ENCODE measurements around the gene ARHGAP42. TPM values are rescaled to one million over a fixed set of nuclear protein-coding genes. Genes with fewer than 3 reads are reported as not detected.

ARHGAP42 gene
- total and polyA plus RNA-seq, 2 donors: 6.0 to 24.4 TPM

GRCh38 chr11:100675115-100675650 is 11.9 kb upstream of the ARHGAP42 start:
- no peak overlapping the region for H3K4me3 ChIP-seq (ENCODE audit: low read length in 2 of 2)
- no peaks in the 10 kb centered on the region for H3K4me1 ChIP-seq (ENCODE audit: control insufficient read depth in 2 of 2, insufficient read depth in 2 of 2, low read length in 2 of 2)
- no peaks in the 10 kb centered on the region for H3K36me3 ChIP-seq (ENCODE audit: control insufficient read depth in 2 of 2, insufficient read depth in 2 of 2, low read length in 1 of 2)
- DNase-seq (ENCODE audit: low read depth in 6 of 9, low spot score in 9 of 9): no peak
- 97% methylated on average over 4 of the region's 4 CpGs for WGBS
- H3K27me3 ChIP-seq (ENCODE audit: control insufficient read depth in 2 of 2, insufficient read depth in 1 of 2, low read length in 1 of 2): no peaks in the 10 kb centered on the region
- no peak overlapping the region for H3K27ac ChIP-seq (ENCODE audit: low read depth in 1 of 2, low read length in 1 of 2)
- H3K9me3 ChIP-seq (ENCODE audit: control insufficient read depth in 2 of 2, insufficient read depth in 1 of 2, low read length in 1 of 2): no peaks in the 10 kb centered on the region

DNA sequence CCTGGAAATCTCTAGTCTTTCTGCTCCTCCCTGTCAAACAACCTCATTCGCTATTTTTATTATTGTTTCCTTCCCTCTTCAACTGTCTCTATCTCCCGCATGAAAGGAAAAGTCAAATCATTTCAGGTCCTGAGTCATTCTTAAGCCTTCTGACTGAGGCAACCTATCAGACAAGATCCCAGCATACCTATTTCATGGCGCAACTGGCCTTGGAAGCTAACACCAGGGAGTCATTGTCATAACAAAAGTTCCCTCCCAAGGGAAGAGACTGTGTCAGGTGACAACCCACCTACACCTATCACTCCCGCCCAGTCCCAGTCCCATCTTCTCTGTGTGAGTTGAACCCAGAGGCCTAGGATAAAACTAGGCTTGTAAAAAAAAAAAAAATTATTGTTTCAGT is 10.2 kb upstream of the ARHGAP42 start:
- no peaks in the 10 kb centered on the region for H3K36me3 ChIP-seq (ENCODE audit: control insufficient read depth in 2 of 2, insufficient read depth in 2 of 2, low read length in 1 of 2)
- H3K4me1 ChIP-seq (ENCODE audit: control insufficient read depth in 2 of 2, insufficient read depth in 2 of 2, low read length in 2 of 2): peaks cover 0 to 5% of the 10 kb centered on the region in 2 donors
- no peaks in the 10 kb centered on the region for H3K27me3 ChIP-seq (ENCODE audit: control insufficient read depth in 2 of 2, insufficient read depth in 1 of 2, low read length in 1 of 2)
- H3K27ac ChIP-seq (ENCODE audit: low read depth in 1 of 2, low read length in 1 of 2): no peak overlapping the region
- H3K9me3 ChIP-seq (ENCODE audit: control insufficient read depth in 2 of 2, insufficient read depth in 1 of 2, low read length in 1 of 2): no peaks in the 10 kb centered on the region
- WGBS: 95% methylated on average over 4 of the region's 4 CpGs
- DNase-seq (ENCODE audit: low read depth in 6 of 9, low spot score in 9 of 9): no peak
- no peak overlapping the region for H3K4me3 ChIP-seq (ENCODE audit: low read length in 2 of 2)

GRCh38 chr11:100677796-100678195 is 9.3 kb upstream of the ARHGAP42 start:
- DNase-seq (ENCODE audit: low read depth in 6 of 9, low spot score in 9 of 9): no peak
- Histone ChIP-seq H3K27me3 (ENCODE audit: control insufficient read depth in 2 of 2, insufficient read depth in 1 of 2, low read length in 1 of 2) (no peaks in the 10 kb centered on the region), H3K36me3 (ENCODE audit: control insufficient read depth in 2 of 2, insufficient read depth in 2 of 2, low read length in 1 of 2) (no peaks in the 10 kb centered on the region), H3K4me3 (ENCODE audit: low read length in 2 of 2) (no peak overlapping the region), H3K9me3 (ENCODE audit: control insufficient read depth in 2 of 2, insufficient read depth in 1 of 2, low read length in 1 of 2) (no peaks in the 10 kb centered on the region), H3K4me1 (ENCODE audit: control insufficient read depth in 2 of 2, insufficient read depth in 2 of 2, low read length in 2 of 2) (peaks cover 0 to 5% of the 10 kb centered on the region in 2 donors), H3K27ac (ENCODE audit: low read depth in 1 of 2, low read length in 1 of 2) (no peak overlapping the region)
- 96% methylated on average over 1 of the region's 1 CpG for WGBS

- H3K27me3 ChIP-seq (ENCODE audit: control insufficient read depth in 2 of 2, insufficient read depth in 1 of 2, low read length in 1 of 2): no peaks in the 10 kb centered on the region
- H3K9me3 ChIP-seq (ENCODE audit: control insufficient read depth in 2 of 2, insufficient read depth in 1 of 2, low read length in 1 of 2): no peaks in the 10 kb centered on the region
- H3K4me1 ChIP-seq (ENCODE audit: control insufficient read depth in 2 of 2, insufficient read depth in 2 of 2, low read length in 2 of 2): peaks cover 0 to 5% of the 10 kb centered on the region in 2 donors
- no peak overlapping the region for H3K4me3 ChIP-seq (ENCODE audit: low read length in 2 of 2)
- DNase-seq (ENCODE audit: low read depth in 6 of 9, low spot score in 9 of 9): no peak
- 95% methylated on average over 7 of the region's 7 CpGs for WGBS
- H3K36me3 ChIP-seq (ENCODE audit: control insufficient read depth in 2 of 2, insufficient read depth in 2 of 2, low read length in 1 of 2): no peaks in the 10 kb centered on the region
- no peak overlapping the region for H3K27ac ChIP-seq (ENCODE audit: low read depth in 1 of 2, low read length in 1 of 2)
These were observed 7.0 kb upstream of the ARHGAP42 start for GRCh38 chr11:100680070-100680469.

DNA sequence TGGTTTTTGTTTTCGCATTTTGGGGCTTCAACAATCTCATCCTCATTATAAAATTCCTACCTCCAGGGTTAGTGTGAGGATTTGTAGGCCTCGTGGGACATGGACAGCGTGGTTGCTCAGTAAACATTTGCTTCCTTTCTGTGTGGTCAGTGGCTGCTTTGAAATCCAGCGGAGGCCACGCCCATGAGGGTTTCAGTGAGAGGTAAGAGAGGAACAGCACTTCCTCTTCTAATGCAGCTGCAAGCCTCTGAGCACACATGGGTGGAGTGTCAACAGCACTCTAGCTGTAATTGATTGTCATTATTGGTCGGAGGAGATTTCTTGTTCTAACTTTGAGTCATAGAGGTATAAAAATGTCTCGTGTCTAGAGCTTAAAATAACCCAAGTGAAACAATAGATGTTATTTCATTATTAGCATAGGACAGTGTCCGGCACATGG is 6.0 kb upstream of the ARHGAP42 start:
- peak in 5 of 9 donors; percentile 22 to 76 (median 31) for DNase-seq (ENCODE audit: low read depth in 6 of 9, low spot score in 9 of 9)
- H3K9me3 ChIP-seq (ENCODE audit: control insufficient read depth in 2 of 2, insufficient read depth in 1 of 2, low read length in 1 of 2): no peaks in the 10 kb centered on the region
- H3K4me1 ChIP-seq (ENCODE audit: control insufficient read depth in 2 of 2, insufficient read depth in 2 of 2, low read length in 2 of 2): peaks cover 0 to 5% of the 10 kb centered on the region in 2 donors
- H3K36me3 ChIP-seq (ENCODE audit: control insufficient read depth in 2 of 2, insufficient read depth in 2 of 2, low read length in 1 of 2): no peaks in the 10 kb centered on the region
- H3K4me3 ChIP-seq (ENCODE audit: low read length in 2 of 2): no peak overlapping the region
- no peaks in the 10 kb centered on the region for H3K27me3 ChIP-seq (ENCODE audit: control insufficient read depth in 2 of 2, insufficient read depth in 1 of 2, low read length in 1 of 2)
- no peak overlapping the region for H3K27ac ChIP-seq (ENCODE audit: low read depth in 1 of 2, low read length in 1 of 2)
- WGBS: 24% methylated on average over 8 of the region's 8 CpGs

- Histone ChIP-seq H3K36me3 (ENCODE audit: control insufficient read depth in 2 of 2, insufficient read depth in 2 of 2, low read length in 1 of 2) (no peaks in the 10 kb centered on the region), H3K9me3 (ENCODE audit: control insufficient read depth in 2 of 2, insufficient read depth in 1 of 2, low read length in 1 of 2) (no peaks in the 10 kb centered on the region), H3K4me3 (ENCODE audit: low read length in 2 of 2) (no peak overlapping the region), H3K27me3 (ENCODE audit: control insufficient read depth in 2 of 2, insufficient read depth in 1 of 2, low read length in 1 of 2) (peaks cover 2 to 8% of the 10 kb centered on the region in 2 donors), H3K27ac (ENCODE audit: low read depth in 1 of 2, low read length in 1 of 2) (no peak overlapping the region), H3K4me1 (ENCODE audit: control insufficient read depth in 2 of 2, insufficient read depth in 2 of 2, low read length in 2 of 2) (peaks cover 0 to 7% of the 10 kb centered on the region in 2 donors)
- peak in 1 of 9 donors; percentile 49 for DNase-seq (ENCODE audit: low read depth in 6 of 9, low spot score in 9 of 9)
- 97% methylated on average over 2 of the region's 2 CpGs for WGBS
These were observed 4.7 kb upstream of the ARHGAP42 start for GRCh38 chr11:100682247-100682969.

DNA sequence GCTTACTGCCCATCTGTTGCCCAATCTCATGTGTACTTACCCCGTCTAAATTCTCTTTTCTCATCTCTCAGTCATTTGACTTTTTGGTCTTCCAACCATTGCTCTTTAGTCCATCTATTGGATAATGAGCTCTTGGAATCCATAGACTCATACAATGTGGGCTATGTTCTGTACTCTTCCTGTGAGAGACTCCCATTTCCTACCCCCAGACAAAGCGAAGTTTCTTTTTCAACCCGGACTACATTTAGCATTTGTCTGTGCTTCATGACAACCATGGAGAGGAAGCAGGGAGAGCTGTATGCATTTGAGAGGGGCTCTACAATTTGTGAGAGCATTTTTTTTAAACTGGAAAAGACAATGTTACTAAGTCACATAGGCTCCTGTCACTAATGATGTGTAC is 4.0 kb upstream of the ARHGAP42 start:
- Histone ChIP-seq H3K27me3 (ENCODE audit: control insufficient read depth in 2 of 2, insufficient read depth in 1 of 2, low read length in 1 of 2) (peaks cover 2 to 8% of the 10 kb centered on the region in 2 donors), H3K9me3 (ENCODE audit: control insufficient read depth in 2 of 2, insufficient read depth in 1 of 2, low read length in 1 of 2) (no peaks in the 10 kb centered on the region), H3K27ac (ENCODE audit: low read depth in 1 of 2, low read length in 1 of 2) (no peak overlapping the region), H3K36me3 (ENCODE audit: control insufficient read depth in 2 of 2, insufficient read depth in 2 of 2, low read length in 1 of 2) (no peaks in the 10 kb centered on the region), H3K4me3 (ENCODE audit: low read length in 2 of 2) (no peak overlapping the region), H3K4me1 (ENCODE audit: control insufficient read depth in 2 of 2, insufficient read depth in 2 of 2, low read length in 2 of 2) (peaks cover 0 to 7% of the 10 kb centered on the region in 2 donors)
- no peak for DNase-seq (ENCODE audit: low read depth in 6 of 9, low spot score in 9 of 9)
- 97% methylated on average over 3 of the region's 3 CpGs for WGBS

- Histone ChIP-seq H3K27me3 (ENCODE audit: control insufficient read depth in 2 of 2, insufficient read depth in 1 of 2, low read length in 1 of 2) (peaks cover 2 to 8% of the 10 kb centered on the region in 2 donors), H3K27ac (ENCODE audit: low read depth in 1 of 2, low read length in 1 of 2) (no peak overlapping the region), H3K9me3 (ENCODE audit: control insufficient read depth in 2 of 2, insufficient read depth in 1 of 2, low read length in 1 of 2) (no peaks in the 10 kb centered on the region), H3K36me3 (ENCODE audit: control insufficient read depth in 2 of 2, insufficient read depth in 2 of 2, low read length in 1 of 2) (no peaks in the 10 kb centered on the region), H3K4me1 (ENCODE audit: control insufficient read depth in 2 of 2, insufficient read depth in 2 of 2, low read length in 2 of 2) (peaks cover 0 to 9% of the 10 kb centered on the region in 2 donors), H3K4me3 (ENCODE audit: low read length in 2 of 2) (no peak overlapping the region)
- DNase-seq (ENCODE audit: low read depth in 6 of 9, low spot score in 9 of 9): no peak
- 90% methylated on average over 6 of the region's 6 CpGs for WGBS
These were observed 2.7 kb upstream of the ARHGAP42 start for GRCh38 chr11:100684101-100685065.
